WTC11 (cell line): ENCODE results near the gene SLC5A2. TPM values are rescaled to one million over a fixed set of nuclear protein-coding genes. Genes with fewer than 3 reads are reported as not detected.

Source experiments
- ATAC-seq: fragments of 200-7000 bp; cut with Tn5 transposase; 2 replicates; pipeline ENCODE4 v1.10.0; 2021; ENCODE audit warnings: mild to moderate bottlenecking, moderate library complexity
- CTCF ChIA-PET: fragments of 300-600 bp; sonication (Branson Sonifier 250); formaldehyde crosslinking; loops from one replicate; lab custom pipeline; 2021; ENCODE audit warnings: antibody characterized with exemption; lab: Charles Lee
- POLR2A ChIA-PET: fragments of 350-600 bp; sonication (Branson Sonifier 250); formaldehyde crosslinking; loops from one replicate; lab custom pipeline; 2021; ENCODE audit warnings: antibody characterized with exemption; lab: Charles Lee
- DNase-seq: peaks from one replicate; pipeline ENCODE4 v3.0.0; 2021; ENCODE audit warnings: low spot score
- H3K27ac Mint-ChIP-seq: 2 replicates; pipeline ENCODE4 v1.8.0; 2021; ENCODE audit warnings: mixed read lengths
- H3K27me3 Mint-ChIP-seq: 2 replicates; pipeline ENCODE4 v1.8.0; 2021; ENCODE audit warnings: low read depth, mild to moderate bottlenecking, moderate library complexity, mixed read lengths
- H3K36me3 Mint-ChIP-seq: 2 replicates; pipeline ENCODE4 v1.8.0; 2021; ENCODE audit warnings: mixed read lengths
- H3K4me1 Mint-ChIP-seq: 2 replicates; pipeline ENCODE4 v1.8.0; 2022; ENCODE audit warnings: mixed read lengths
- H3K4me3 Mint-ChIP-seq: 2 replicates; pipeline ENCODE4 v1.8.0; 2021; ENCODE audit warnings: mild to moderate bottlenecking, moderate library complexity, mixed read lengths
- H3K9me3 Mint-ChIP-seq: 2 replicates; pipeline ENCODE4 v1.8.0; 2021; ENCODE audit warnings: mixed read lengths
- ARID4B ChIP-seq: sonication (generic); formaldehyde crosslinking; IDR thresholded peaks from 2 replicates; pipeline ENCODE4 v1.8.0; 2023; ENCODE audit warnings: missing genetic modification reagents, mild to moderate bottlenecking, borderline replicate concordance
- ESRRA ChIP-seq: sonication (generic); formaldehyde crosslinking; IDR thresholded peaks from 2 replicates; pipeline ENCODE4 v1.8.1; 2022; ENCODE audit warnings: mild to moderate bottlenecking, missing genetic modification reagents, borderline replicate concordance
- FOXP1 ChIP-seq: sonication (generic); formaldehyde crosslinking; IDR thresholded peaks from 2 replicates; pipeline ENCODE4 v1.8.0; 2022; ENCODE audit warnings: missing genetic modification reagents, mild to moderate bottlenecking, moderate library complexity, borderline replicate concordance
- FOXP4 ChIP-seq: sonication (generic); formaldehyde crosslinking; IDR thresholded peaks from 2 replicates; pipeline ENCODE4 v1.8.0; 2022; ENCODE audit warnings: mild to moderate bottlenecking, missing genetic modification reagents
- HMGA2 ChIP-seq: fragments of 250-450 bp; sonication (Bioruptor Pico); IDR thresholded peaks from 2 replicates; pipeline ENCODE4 v1.4.0; 2021; ENCODE audit warnings: mild to moderate bottlenecking, moderate library complexity
- HMGXB4 ChIP-seq: sonication (generic); formaldehyde crosslinking; IDR thresholded peaks from 2 replicates; pipeline ENCODE4 v1.8.1; 2023; ENCODE audit warnings: mild to moderate bottlenecking, moderate library complexity, missing genetic modification reagents
- NR3C1 ChIP-seq: sonication (generic); formaldehyde crosslinking; conservative IDR thresholded peaks from 2 replicates; pipeline ENCODE4 v1.8.1; 2023; ENCODE audit warnings: low read depth, mild to moderate bottlenecking, missing genetic modification reagents
- RELA ChIP-seq: sonication (generic); formaldehyde crosslinking; IDR thresholded peaks from 2 replicates; pipeline ENCODE4 v1.8.1; 2022; ENCODE audit warnings: missing genetic modification reagents, mild to moderate bottlenecking, borderline replicate concordance
- SMAD3 ChIP-seq: sonication (generic); formaldehyde crosslinking; IDR thresholded peaks from 2 replicates; pipeline ENCODE4 v1.8.0; 2022; ENCODE audit warnings: missing genetic modification reagents, mild to moderate bottlenecking, borderline replicate concordance
- ZBTB43 ChIP-seq: sonication (generic); formaldehyde crosslinking; IDR thresholded peaks from 2 replicates; pipeline ENCODE4 v1.8.1; 2023; ENCODE audit warnings: mild to moderate bottlenecking, missing genetic modification reagents
- ZNF232 ChIP-seq: sonication (generic); formaldehyde crosslinking; IDR thresholded peaks from 2 replicates; pipeline ENCODE4 v1.8.0; 2022; ENCODE audit warnings: mild to moderate bottlenecking, missing genetic modification reagents
- ZNF263 ChIP-seq: sonication (generic); formaldehyde crosslinking; IDR thresholded peaks from 2 replicates; pipeline ENCODE4 v1.8.1; 2022; ENCODE audit warnings: low read depth, mild to moderate bottlenecking, moderate library complexity, missing genetic modification reagents
- ZNF317 ChIP-seq: sonication (generic); formaldehyde crosslinking; IDR thresholded peaks from 2 replicates; pipeline ENCODE4 v1.8.1; 2023; ENCODE audit warnings: low read depth, mild to moderate bottlenecking, moderate library complexity, missing genetic modification reagents, borderline replicate concordance
- total RNA-seq: library from RNA; stranded (reverse); gene quantifications from 3 replicates; pipeline ENCODE4 v1.2.3, GENCODE V29; 2021

SLC5A2 gene
- total RNA-seq, 1 experiment from 2014 or later: 0.83 TPM

GRCh38 chr16:31487720-31488467 lies 5.0 kb downstream of the SLC5A2 start (continued):
- 0 out of 2 replicates have a peak, but pooled peaks have one; percentile 39 for TF ChIP-seq ARID4B (CRISPR knock-in tag)
- peak; percentile 83; the same call in 1 of the 2 replicates for TF ChIP-seq FOXP4 (CRISPR knock-in tag)

- peaks cover 68% of the 10 kb centered on the region for H3K27me3 Mint-ChIP-seq
- peak overlapping the region; percentile 78 for H3K4me3 Mint-ChIP-seq
- no peak for ATAC-seq
- DNase-seq: no peak
- no peak overlapping the region for H3K27ac Mint-ChIP-seq
- ChIA-PET CTCF (interaction anchor here (0.9 to 3.1 kb wide), 12 partner anchors 11 to 226 kb away, joined by 3 to 26 read pairs (median 6); partner anchors contain the start of genes ARMC5 and RUSF1), POLR2A (interaction anchor here (1.0 to 1.8 kb wide), 7 partner anchors 8 to 226 kb away, joined by 3 to 8 read pairs (median 5); partner anchors contain the start of gene RUSF1)
- H3K9me3 Mint-ChIP-seq: no peaks in the 10 kb centered on the region
- peaks cover 8% of the 10 kb centered on the region for H3K4me1 Mint-ChIP-seq
- H3K36me3 Mint-ChIP-seq: peaks cover 14% of the 10 kb centered on the region
- TF ChIP-seq ARID4B (CRISPR knock-in tag): 0 out of 2 replicates have a peak, but pooled peaks have one; percentile 14
- TF ChIP-seq ZNF263 (CRISPR knock-in tag): 0 out of 2 replicates have a peak, but pooled peaks have one; percentile 30
- peak; percentile 55; the same call in 1 of the 2 replicates for TF ChIP-seq RELA (CRISPR knock-in tag)
- no peak; the same call in 1 of the 2 replicates for TF ChIP-seq FOXP1 (CRISPR knock-in tag)
- TF ChIP-seq SMAD3 (CRISPR knock-in tag): peak; percentile 87
- TF ChIP-seq ZBTB43: 0 out of 2 replicates have a peak, but pooled peaks have one; percentile 55
- TF ChIP-seq HMGXB4 (CRISPR knock-in tag): peak; percentile 36; the same call in 1 of the 2 replicates
- TF ChIP-seq NR3C1 (CRISPR knock-in tag): no peak
- TF ChIP-seq HMGA2 (CRISPR knock-in tag): no peak
- 0 out of 2 replicates have a peak, but pooled peaks have one; percentile 27 for TF ChIP-seq ESRRA (CRISPR knock-in tag)
- TF ChIP-seq ZNF317 (CRISPR knock-in tag): peak; percentile 11; the same call in 1 of the 2 replicates
- TF ChIP-seq ZNF232 (CRISPR knock-in tag): peak; percentile 81; the same call in 1 of the 2 replicates
These were observed 5.8 kb downstream of the SLC5A2 start for GRCh38 chr16:31488468-31489297.
